ENCODE measurements around the gene HERPUD1. TPM values are rescaled to one million over a fixed set of nuclear protein-coding genes. Genes with fewer than 3 reads are reported as not detected.
A peak's percentile ranks its signal among the peaks of the same experiment; 100 is the strongest.
"Not testable (repeated sequence)": the region's sequence is repeated elsewhere in the genome, so short reads cannot be mapped to it uniquely, and the experiment has no call there.

Gene HERPUD1
- total RNA-seq (40.5 and 109 TPM in 2 replicates), polyA plus RNA-seq (78.9 and 116 TPM in 2 replicates)

GRCh38 chr16:56931892-56932720, at the start of gene HERPUD1:
TSS of gene HERPUD1 (plus strand) at chr16:56932142. CDS start at chr16:56932245, 103 bp downstream.
- Histone ChIP-seq H3K36me3 (peaks cover 24% of the 10 kb centered on the region), H3K4me1 (ENCODE audit: low read depth) (peaks cover 13% of the 10 kb centered on the region), H3K9me3 (ENCODE audit: low read depth) (no peaks in the 10 kb centered on the region), H3K27me3 (no peaks in the 10 kb centered on the region), H3K4me3 (peak within 1 kb of the TSS; percentile 85), H3K27ac (peak within 1 kb of the TSS; percentile 97)
- DNase-seq (ENCODE audit: low read depth in 1 of 2, low spot score in 1 of 2): peak; percentile 98 to 99
- TF ChIP-seq, protein P1, sequence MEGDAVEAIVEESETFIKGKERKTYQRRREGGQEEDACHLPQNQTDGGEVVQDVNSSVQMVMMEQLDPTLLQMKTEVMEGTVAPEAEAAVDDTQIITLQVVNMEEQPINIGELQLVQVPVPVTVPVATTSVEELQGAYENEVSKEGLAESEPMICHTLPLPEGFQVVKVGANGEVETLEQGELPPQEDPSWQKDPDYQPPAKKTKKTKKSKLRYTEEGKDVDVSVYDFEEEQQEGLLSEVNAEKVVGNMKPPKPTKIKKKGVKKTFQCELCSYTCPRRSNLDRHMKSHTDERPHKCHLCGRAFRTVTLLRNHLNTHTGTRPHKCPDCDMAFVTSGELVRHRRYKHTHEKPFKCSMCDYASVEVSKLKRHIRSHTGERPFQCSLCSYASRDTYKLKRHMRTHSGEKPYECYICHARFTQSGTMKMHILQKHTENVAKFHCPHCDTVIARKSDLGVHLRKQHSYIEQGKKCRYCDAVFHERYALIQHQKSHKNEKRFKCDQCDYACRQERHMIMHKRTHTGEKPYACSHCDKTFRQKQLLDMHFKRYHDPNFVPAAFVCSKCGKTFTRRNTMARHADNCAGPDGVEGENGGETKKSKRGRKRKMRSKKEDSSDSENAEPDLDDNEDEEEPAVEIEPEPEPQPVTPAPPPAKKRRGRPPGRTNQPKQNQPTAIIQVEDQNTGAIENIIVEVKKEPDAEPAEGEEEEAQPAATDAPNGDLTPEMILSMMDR (IDR thresholded peaks at IDR 0.05; ENCODE audit: low read depth, low read length): peak; percentile 11

DNA sequence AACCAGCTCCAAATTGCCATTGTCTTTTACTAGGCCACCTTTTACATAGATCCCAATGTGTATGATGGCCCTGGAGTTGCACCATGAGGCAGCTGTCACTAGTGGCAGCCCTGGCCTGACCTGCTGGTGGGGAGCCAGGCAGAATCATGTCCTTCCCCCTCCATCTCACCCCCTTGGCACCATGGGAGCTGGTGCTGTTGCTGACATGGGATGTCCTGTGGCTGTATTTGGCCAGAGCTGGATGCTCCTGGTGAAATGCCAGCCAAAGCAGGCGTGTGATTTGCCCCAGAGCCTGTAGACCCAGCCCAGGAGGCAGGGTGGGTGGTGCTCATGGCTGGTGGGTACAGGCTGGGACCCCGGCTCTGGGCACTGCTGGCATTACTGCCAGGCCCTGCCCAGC, 48.4 kb upstream of the HERPUD1 start:
- TF ChIP-seq, protein P1 (IDR thresholded peaks at IDR 0.05; ENCODE audit: low read depth, low read length): no peak
- Histone ChIP-seq H3K27me3 (no peaks in the 10 kb centered on the region), H3K9me3 (ENCODE audit: low read depth) (no peaks in the 10 kb centered on the region), H3K4me3 (no peak overlapping the region), H3K4me1 (ENCODE audit: low read depth) (no peaks in the 10 kb centered on the region), H3K36me3 (no peaks in the 10 kb centered on the region), H3K27ac (no peak overlapping the region)
- DNase-seq (ENCODE audit: low read depth in 1 of 2, low spot score in 1 of 2): no peak

DNA sequence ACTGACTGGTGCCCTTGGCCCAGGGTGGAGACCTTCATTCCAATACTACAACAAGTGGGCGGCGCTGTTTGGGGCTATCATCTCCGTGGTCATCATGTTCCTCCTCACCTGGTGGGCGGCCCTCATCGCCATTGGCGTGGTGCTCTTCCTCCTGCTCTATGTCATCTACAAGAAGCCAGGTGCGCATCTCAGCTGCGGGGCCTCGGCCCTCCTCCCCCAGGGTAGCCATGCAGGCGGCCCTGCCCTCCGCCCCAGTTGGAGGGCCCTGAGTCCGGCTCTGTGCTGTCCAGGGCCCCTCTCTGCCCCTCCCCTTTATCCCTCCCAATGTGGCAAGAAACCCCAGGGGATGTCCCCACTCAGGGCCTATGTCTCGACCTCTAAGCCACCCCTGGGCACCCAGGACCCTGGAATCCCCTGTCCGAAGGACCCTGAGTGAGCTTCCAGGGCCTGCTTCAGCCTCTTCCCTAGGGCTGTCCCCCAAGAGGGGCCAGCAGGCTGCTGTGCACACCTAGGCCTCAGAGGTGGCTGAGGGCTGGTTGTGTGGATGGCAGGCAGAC, 47.8 kb upstream of the HERPUD1 start:
- H3K27me3 ChIP-seq: no peaks in the 10 kb centered on the region
- H3K4me1 ChIP-seq (ENCODE audit: low read depth): no peaks in the 10 kb centered on the region
- TF ChIP-seq, protein P1 (IDR thresholded peaks at IDR 0.05; ENCODE audit: low read depth, low read length): no peak
- no peak for DNase-seq (ENCODE audit: low read depth in 1 of 2, low spot score in 1 of 2)
- H3K4me3 ChIP-seq: no peak overlapping the region
- H3K9me3 ChIP-seq (ENCODE audit: low read depth): no peaks in the 10 kb centered on the region
- H3K36me3 ChIP-seq: no peaks in the 10 kb centered on the region
- H3K27ac ChIP-seq: no peak overlapping the region

DNA sequence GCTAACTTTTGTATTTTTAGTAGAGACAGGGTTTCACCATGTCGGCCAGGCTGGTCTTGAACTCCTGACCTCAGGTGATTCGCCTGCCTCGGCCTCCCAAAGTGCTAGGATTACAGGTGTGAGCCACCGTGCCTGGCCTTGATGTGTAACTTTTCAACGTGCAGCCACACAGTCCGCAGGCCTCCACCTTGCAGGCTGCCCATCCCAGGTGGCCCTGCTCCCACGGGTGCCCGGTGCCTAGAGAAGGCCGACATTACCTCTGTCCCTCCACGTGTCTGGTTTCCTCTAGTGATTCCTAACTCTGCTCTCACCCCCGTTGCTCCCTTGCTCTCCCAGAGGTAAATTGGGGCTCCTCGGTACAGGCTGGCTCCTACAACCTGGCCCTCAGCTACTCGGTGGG, 47.0 kb upstream of the HERPUD1 start:
- not testable (repeated sequence) for H3K4me1 ChIP-seq (ENCODE audit: low read depth); H3K27me3 ChIP-seq; H3K27ac ChIP-seq; H3K36me3 ChIP-seq; H3K9me3 ChIP-seq (ENCODE audit: low read depth); H3K4me3 ChIP-seq; DNase-seq (ENCODE audit: low read depth in 1 of 2, low spot score in 1 of 2)

GRCh38 chr16:56885446-56886162, 46.3 kb upstream of the HERPUD1 start:
- TF ChIP-seq, protein P1 (IDR thresholded peaks at IDR 0.05; ENCODE audit: low read depth, low read length): no peak
- Histone ChIP-seq H3K4me1 (ENCODE audit: low read depth) (no peaks in the 10 kb centered on the region), H3K27ac (no peak overlapping the region)

More at GRCh38 chr16:56885446-56886162, 46.3 kb upstream of the HERPUD1 start:
- Histone ChIP-seq H3K27me3 (no peaks in the 10 kb centered on the region), H3K9me3 (ENCODE audit: low read depth) (no peaks in the 10 kb centered on the region), H3K36me3 (no peaks in the 10 kb centered on the region), H3K4me3 (no peak overlapping the region)
- DNase-seq (ENCODE audit: low read depth in 1 of 2, low spot score in 1 of 2): no peak

All from cardiac muscle cell (in vitro differentiated cells and primary cell).